K562 (cell line): ENCODE data around the gene ENOSF1. TPM values are rescaled to one million over a fixed set of nuclear protein-coding genes. Genes with fewer than 3 reads are reported as not detected.
A peak's percentile ranks its signal among the peaks of the same experiment; 100 is the strongest.

Experiments used
- CBX1 ChIP-seq: sonication (generic); IDR thresholded peaks from 2 replicates; pipeline ENCODE4 v1.6.1; 2016; ENCODE audit warnings: antibody characterized with exemption, low read depth, mild to moderate bottlenecking
- CCNT2 ChIP-seq: IDR thresholded peaks from 2 replicates; pipeline ENCODE4 v1.6.1; 2011; ENCODE audit warnings: borderline replicate concordance, low read depth, mild to moderate bottlenecking, moderate library complexity, mixed read lengths, low read length; ENCODE audit not compliant: insufficient read length; ENCODE audit errors: extremely low read depth
- ETV6 ChIP-seq, 3 experiments: fragments of 150-350 bp in 1 of 3; sonication (generic) in 1 of 3; formaldehyde crosslinking in 1 of 3; IDR thresholded peaks; 2 replicates each; pipeline versions ENCODE4 v1.6.1 to v1.8.0; 2014 to 2022; ENCODE audit warnings: borderline replicate concordance in 2 of 3, low read depth in 2 of 3, antibody characterized with exemption in 1 of 3, low read length in 1 of 3, mild to moderate bottlenecking in 1 of 3, missing genetic modification reagents in 1 of 3
- FUS ChIP-seq: fragments of 200-400 bp; formaldehyde crosslinking; optimal IDR thresholded peaks from 2 replicates; pipeline ENCODE3; 2017; ENCODE audit warnings: low read depth, low read length
- HNRNPL ChIP-seq: fragments of 200-400 bp; formaldehyde crosslinking; IDR thresholded peaks from 2 replicates; pipeline ENCODE4 v1.6.1; 2017; ENCODE audit warnings: low read depth, mild to moderate bottlenecking, low read length
- JUND ChIP-seq, 2 experiments: IDR thresholded peaks; 2 replicates in 1 of 2; 3 replicates in 1 of 2; pipeline ENCODE4 v1.6.1; 2011; ENCODE audit warnings: borderline replicate concordance in 2 of 2, low read depth in 2 of 2, low read length in 2 of 2, improper control_type of control experiment in 1 of 2, missing biosample characterization in 1 of 2, missing genetic modification characterization in 1 of 2, missing genetic modification reagents in 1 of 2
- NONO ChIP-seq, 2 experiments: fragments of 200-400 bp in 1 of 2; fragments of 450-650 bp in 1 of 2; formaldehyde crosslinking in 1 of 2; IDR thresholded peaks; 2 replicates each; pipeline ENCODE4 v1.6.1; 2017; ENCODE audit warnings: low read depth in 2 of 2, mild to moderate bottlenecking in 2 of 2, moderate library complexity in 2 of 2, low read length in 1 of 2
- POLR3A ChIP-seq: IDR thresholded peaks from 2 replicates; pipeline ENCODE4 v1.6.1; 2011; ENCODE audit warnings: borderline replicate concordance, mild to moderate bottlenecking, moderate library complexity; ENCODE audit not compliant: insufficient read length, insufficient read depth; ENCODE audit errors: extremely low read depth
- SRSF1 ChIP-seq: fragments of 200-400 bp; formaldehyde crosslinking; IDR thresholded peaks from 2 replicates; pipeline ENCODE4 v1.6.1; 2017; ENCODE audit warnings: mild to moderate bottlenecking, low read depth, low read length, moderate library complexity
- TEAD4 ChIP-seq, 2 experiments: sonication (generic) in 1 of 2; formaldehyde crosslinking in 1 of 2; IDR thresholded peaks; 2 replicates each; pipeline versions ENCODE4 v1.6.1 to v1.8.0; 2012 to 2022; ENCODE audit warnings: borderline replicate concordance in 1 of 2, inconsistent platforms in 1 of 2, low read length in 1 of 2, mild to moderate bottlenecking in 1 of 2, missing genetic modification reagents in 1 of 2
- ZBTB17 ChIP-seq: fragments of 450-650 bp; formaldehyde crosslinking; IDR thresholded peaks from 2 replicates; pipeline ENCODE4 v1.4.0; 2020; ENCODE audit warnings: mild to moderate bottlenecking
- ZBTB49 ChIP-seq: sonication (generic); formaldehyde crosslinking; IDR thresholded peaks from 2 replicates; pipeline ENCODE4 v1.8.0; 2022; ENCODE audit warnings: missing genetic modification reagents, mild to moderate bottlenecking, borderline replicate concordance
- ZBTB5 ChIP-seq: fragments of 450-650 bp; IDR thresholded peaks from 2 replicates; pipeline ENCODE4 v1.6.1; 2017; ENCODE audit warnings: antibody characterized with exemption
- ZNF143 ChIP-seq: sonication (generic); formaldehyde crosslinking; IDR thresholded peaks from 2 replicates; pipeline ENCODE4 v1.9.0; 2022; ENCODE audit warnings: mild to moderate bottlenecking, missing genetic modification reagents
- ZNF445 ChIP-seq: fragments of 250-450 bp; sonication (Bioruptor Pico); IDR thresholded peaks from 2 replicates; pipeline ENCODE4 v1.4.0; 2020; ENCODE audit warnings: low read depth, mild to moderate bottlenecking, moderate library complexity
- ZNF561 ChIP-seq: fragments of 450-650 bp; formaldehyde crosslinking; conservative IDR thresholded peaks from 2 replicates; pipeline ENCODE4 v1.4.0; 2020; ENCODE audit warnings: mild to moderate bottlenecking, moderate library complexity
- ZNF639 ChIP-seq, 2 experiments: fragments of 200-800 bp in 1 of 2; sonication (Bioruptor generic) in 1 of 2; sonication (generic) in 1 of 2; formaldehyde crosslinking in 1 of 2; IDR thresholded peaks in 1 of 2; conservative IDR thresholded peaks in 1 of 2; 2 replicates each; pipeline versions ENCODE4 v1.5.0 to v1.6.1; 2016 to 2020; ENCODE audit warnings: missing compliant biosample characterization in 1 of 2, missing genetic modification characterization in 1 of 2, missing genetic modification reagents in 1 of 2
- ZSCAN32 ChIP-seq: fragments of 450-650 bp; formaldehyde crosslinking; IDR thresholded peaks from 2 replicates; pipeline ENCODE4 v1.4.0; 2020; ENCODE audit warnings: mild to moderate bottlenecking, moderate library complexity
- polyA plus RNA-seq, 8 experiments: library from polyadenylated mRNA; depleted of rRNA in 4 of 8; stranded (reverse) in 5 of 8; unstranded in 3 of 8; fragments of >200 nt; fragmentation: Nextera tagmentation in 2 of 8; fragmentation: Illumina TruSeq in 1 of 8; extraction: Ambion mirVana in 2 of 8; extraction: Trizol in 1 of 8; gene quantifications; 2 replicates each; pipeline versions ENCODE4 v1.2.1 to v1.2.3, GENCODE V29; 2011 to 2014; ENCODE audit warnings: inconsistent platforms in 1 of 8, missing spikeins in 1 of 8
- total RNA-seq, 7 experiments: library from RNA; depleted of rRNA in 6 of 7; stranded (reverse); fragments of >200 nt in 6 of 7; fragmentation: Illumina TruSeq in 2 of 7; extraction: Trizol in 2 of 7; gene quantifications; 2 replicates each; pipeline versions ENCODE4 v1.2.1 to v1.2.3, GENCODE V29; 2011 to 2021; ENCODE audit warnings: low replicate concordance in 1 of 7

The ENOSF1 gene
- total and polyA plus RNA-seq, 9 of the 15 experiments (the other 6 are each of a cell fraction or from before 2014, with no cell fraction given): 15.5 to 66.4 (median 46.5) TPM

GRCh38 chr18:712401-713134, at the start of gene ENOSF1 (continued):
- TF ChIP-seq ZBTB5 (peak; percentile 88), NONO (IDR thresholded peaks at IDR 0.05; ENCODE audit: low read depth in 2 of 2, low read length in 1 of 2) (peak in 1 of 2 experiments; percentile 76; a peak in 2 of 4 replicates), ETV6 (IDR thresholded peaks at IDR 0.05; ENCODE audit: borderline replicate concordance in 1 of 2, low read depth in 2 of 2, low read length in 1 of 2) (0 out of 4 replicates have a peak, but pooled peaks of 1 of the 2 experiments have one; percentile 16), ETV6 (CRISPR knock-in tag; IDR thresholded peaks at IDR 0.05; ENCODE audit: borderline replicate concordance) (peak; percentile 56; the same call in 1 of the 2 replicates), POLR3A (no peak), CCNT2 (peak; percentile 20), FUS (no peak), ZSCAN32 (CRISPR knock-in tag) (no peak), SRSF1 (peak; percentile 83; the same call in 1 of the 2 replicates), TEAD4 (IDR thresholded peaks at IDR 0.05; ENCODE audit: low read length) (no peak), TEAD4 (CRISPR knock-in tag; IDR thresholded peaks at IDR 0.05; ENCODE audit: borderline replicate concordance) (peak; percentile 77; the same call in 1 of the 2 replicates), HNRNPL (peak; percentile 73; the same call in 1 of the 2 replicates), ZBTB17 (CRISPR knock-in tag) (no peak), ZBTB49 (CRISPR knock-in tag) (peak; percentile 97), ZNF639 (CRISPR knock-in tag; conservative IDR thresholded peaks at IDR 0.05 in 1 of 2, IDR thresholded peaks at IDR 0.05 in 1 of 2) (peak in 1 of 2 experiments; percentile 95; a peak in 2 of 4 replicates), ZNF445 (CRISPR knock-in tag) (peak; percentile 63; the same call in 1 of the 2 replicates), ZNF143 (CRISPR knock-in tag) (0 out of 2 replicates have a peak, but pooled peaks have one; percentile 21), JUND (IDR thresholded peaks at IDR 0.05; ENCODE audit: borderline replicate concordance, low read depth, low read length) (peak; percentile 14; the same call in 1 of the 2 replicates), JUND (tag; IDR thresholded peaks at IDR 0.05; ENCODE audit: borderline replicate concordance, low read depth, low read length) (no peak), CBX1 (peak; percentile 93; the same call in 1 of the 2 replicates), ZNF561 (no peak)
